Measurements from ENCODE around the gene JADE3. TPM values are rescaled to one million over a fixed set of nuclear protein-coding genes. Genes with fewer than 3 reads are reported as not detected.
A peak's percentile ranks its signal among the peaks of the same experiment; 100 is the strongest.

JADE3 gene
- total RNA-seq, 5 donors from 2014 or later (not counting 1 experiment from before 2014, with no cell fraction given): 0.21 to 1.3 (median 1.0) TPM

DNA sequence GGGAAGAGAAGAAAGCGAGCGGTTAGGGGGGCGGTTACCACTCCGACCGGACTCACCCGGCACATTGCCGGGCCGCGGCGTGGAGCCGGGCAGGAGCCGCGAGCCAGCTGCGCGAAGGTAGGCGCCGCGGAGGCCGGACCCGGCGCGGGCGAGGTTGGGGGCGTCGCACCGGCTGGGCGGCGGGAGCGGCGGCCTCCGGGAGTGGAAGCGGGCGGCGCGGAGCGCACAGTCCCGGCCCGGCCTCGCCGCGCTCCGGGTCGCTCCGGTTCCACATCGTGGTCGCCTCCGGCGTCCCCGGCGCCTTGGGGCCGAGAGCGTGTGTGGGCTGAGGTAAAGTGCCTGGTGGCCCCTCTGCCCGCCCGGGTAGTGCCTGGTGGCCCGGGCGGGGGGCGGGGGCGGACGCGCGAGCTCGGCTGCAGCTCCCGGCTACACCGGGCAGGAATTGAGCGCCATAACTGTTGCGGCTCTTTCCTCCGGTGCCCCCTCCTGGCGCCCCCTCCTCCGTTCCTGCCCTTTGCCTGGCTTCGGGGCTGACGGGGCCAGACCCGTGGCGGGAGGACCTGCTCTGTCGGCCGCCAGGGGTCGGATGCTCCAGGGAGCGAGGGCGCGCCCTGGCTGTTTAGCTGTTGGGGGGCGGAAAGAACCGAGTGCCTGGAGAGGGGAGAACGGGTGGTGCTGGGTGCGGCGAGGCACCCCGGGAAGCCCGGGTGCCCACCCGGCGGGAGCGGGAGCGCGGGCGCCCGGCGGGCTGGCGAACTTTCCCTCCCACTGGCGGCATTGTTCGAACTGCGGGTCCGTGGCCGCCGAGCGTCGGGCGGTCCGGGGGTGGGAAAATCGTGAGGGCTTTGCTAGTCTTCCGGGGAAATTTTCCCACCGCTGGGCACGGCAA is 626 bp downstream of the JADE3 start:
- H3K9me3 Mint-ChIP-seq: no peaks in the 10 kb centered on the region
- peak overlapping the region; percentile 45 to 80 for H3K4me3 ChIP-seq (ENCODE audit: control insufficient read depth in 1 of 2, extremely low read depth in 1 of 2, low read length in 1 of 2)
- WGBS (ENCODE audit: insufficient coverage): 0% methylated on average over 61 of the region's 109 CpGs
- no peaks in the 10 kb centered on the region for H3K9me3 ChIP-seq
- POLR2A ChIA-PET: no interaction called here
- H3K4me1 Mint-ChIP-seq: peaks cover 0 to 13% (median 7%) of the 10 kb centered on the region in 3 donors
- H3K4me1 ChIP-seq (ENCODE audit: control insufficient read depth in 1 of 2, extremely low read depth in 1 of 2, insufficient read depth in 2 of 2, low read length in 2 of 2): peaks cover 0 to 12% of the 10 kb centered on the region in 2 experiments
- H3K36me3 Mint-ChIP-seq: no peaks in the 10 kb centered on the region
- H3K27me3 Mint-ChIP-seq: peaks cover 27 to 32% of the 10 kb centered on the region in 2 donors
- CTCF ChIA-PET: no interaction called here
- no peak overlapping the region for H3K27ac Mint-ChIP-seq
- H3K4me3 Mint-ChIP-seq: peak overlapping the region; percentile 68 to 78 (median 75)
- peak; percentile 47 to 65 (median 55) for ATAC-seq (replicated peaks in 1 of 4)
- H3K27ac ChIP-seq (ENCODE audit: low read length): no peak overlapping the region
- DNase-seq: peak in 12 of 35 experiments; percentile 1 to 38 (median 18)
- H3K27me3 ChIP-seq (replicated peaks in 1 of 2; ENCODE audit: control insufficient read depth in 2 of 2, extremely low read depth in 1 of 2, insufficient read depth in 2 of 2, low read length in 1 of 2): peaks cover 0 to 17% of the 10 kb centered on the region in 2 experiments
- no peaks in the 10 kb centered on the region for H3K36me3 ChIP-seq (ENCODE audit: control insufficient read depth in 2 of 2, extremely low read depth in 1 of 2, insufficient read depth in 1 of 2, low read length in 1 of 2)

DNA sequence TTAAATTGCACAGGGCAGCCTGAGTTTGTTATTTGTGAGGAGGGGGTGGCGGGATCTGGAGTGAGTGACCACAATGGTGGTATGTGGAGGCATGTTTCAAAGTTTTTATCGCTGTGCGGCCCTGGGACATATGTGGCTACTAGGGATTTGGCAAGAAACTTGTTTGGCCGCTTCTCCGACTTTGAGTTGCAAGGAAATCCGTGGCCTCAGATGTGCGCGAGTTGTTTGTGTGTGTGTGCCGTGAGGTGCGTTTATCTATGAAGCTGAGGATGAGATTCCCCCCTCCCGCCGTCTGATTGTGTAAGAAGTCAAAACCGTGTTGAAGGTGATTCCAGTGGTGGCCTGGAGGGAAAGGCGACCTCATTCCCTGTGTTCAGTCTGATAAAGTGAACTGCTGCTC is 1.4 kb downstream of the JADE3 start:
- peak in 1 of 35 experiments; percentile 9 for DNase-seq
- H3K4me3 ChIP-seq (ENCODE audit: control insufficient read depth in 1 of 2, extremely low read depth in 1 of 2, low read length in 1 of 2): peak overlapping the region; percentile 45 to 80
- H3K27ac ChIP-seq (ENCODE audit: low read length): no peak overlapping the region
- Mint-ChIP-seq H3K27ac (no peak overlapping the region), H3K36me3 (no peaks in the 10 kb centered on the region), H3K9me3 (no peaks in the 10 kb centered on the region), H3K4me1 (peaks cover 0 to 13% (median 7%) of the 10 kb centered on the region in 3 donors), H3K27me3 (peaks cover 30 to 32% of the 10 kb centered on the region in 2 donors), H3K4me3 (peak overlapping the region; percentile 68 to 78 (median 75))
- no peaks in the 10 kb centered on the region for H3K36me3 ChIP-seq (ENCODE audit: control insufficient read depth in 2 of 2, extremely low read depth in 1 of 2, insufficient read depth in 1 of 2, low read length in 1 of 2)
- ChIA-PET POLR2A (no interaction called here), CTCF (no interaction called here)
- H3K4me1 ChIP-seq (ENCODE audit: control insufficient read depth in 1 of 2, extremely low read depth in 1 of 2, insufficient read depth in 2 of 2, low read length in 2 of 2): peaks cover 0 to 12% of the 10 kb centered on the region in 2 experiments
- H3K9me3 ChIP-seq: no peaks in the 10 kb centered on the region
- WGBS (ENCODE audit: insufficient coverage): 0% methylated on average over 2 of the region's 14 CpGs
- no peak for ATAC-seq (replicated peaks in 1 of 4)
- H3K27me3 ChIP-seq (replicated peaks in 1 of 2; ENCODE audit: control insufficient read depth in 2 of 2, extremely low read depth in 1 of 2, insufficient read depth in 2 of 2, low read length in 1 of 2): peaks cover 0 to 17% of the 10 kb centered on the region in 2 experiments

DNA sequence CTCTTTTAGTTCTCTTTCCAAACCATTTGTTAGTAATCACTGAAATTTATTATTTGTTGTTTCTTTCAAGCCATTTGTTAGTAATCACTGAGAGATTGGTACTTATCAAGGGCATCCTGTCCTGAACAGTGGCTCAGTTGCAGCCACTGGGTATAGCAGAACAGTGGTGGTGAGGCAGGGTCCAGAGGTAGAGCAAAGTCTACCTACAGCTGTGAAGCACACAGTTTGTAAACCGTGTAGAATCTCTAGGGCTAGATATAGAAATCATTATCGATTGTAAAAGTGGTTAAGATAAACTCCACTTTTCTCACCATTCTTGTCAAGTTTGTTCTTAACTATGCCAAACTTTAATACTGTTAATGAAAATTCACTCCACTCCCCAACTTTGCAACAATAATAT is 4.1 kb downstream of the JADE3 start:
- Histone ChIP-seq H3K36me3 (ENCODE audit: control insufficient read depth in 2 of 2, extremely low read depth in 1 of 2, insufficient read depth in 1 of 2, low read length in 1 of 2) (no peaks in the 10 kb centered on the region), H3K27ac (ENCODE audit: low read length) (no peak overlapping the region), H3K4me1 (ENCODE audit: control insufficient read depth in 1 of 2, extremely low read depth in 1 of 2, insufficient read depth in 2 of 2, low read length in 2 of 2) (peaks cover 0 to 12% of the 10 kb centered on the region in 2 experiments), H3K9me3 (no peaks in the 10 kb centered on the region), H3K27me3 (replicated peaks in 1 of 2; ENCODE audit: control insufficient read depth in 2 of 2, extremely low read depth in 1 of 2, insufficient read depth in 2 of 2, low read length in 1 of 2) (peaks cover 0 to 17% of the 10 kb centered on the region in 2 experiments), H3K4me3 (ENCODE audit: control insufficient read depth in 1 of 2, extremely low read depth in 1 of 2, low read length in 1 of 2) (no peak overlapping the region)
- no peak overlapping the region for H3K27ac Mint-ChIP-seq
- POLR2A ChIA-PET: interaction anchor here in 1 of 2 donors (0.6 kb wide), 1 partner anchor 66 kb away, joined by 4 read pairs; no protein-coding TSS in a partner anchor
- H3K4me3 Mint-ChIP-seq: no peak overlapping the region
- peaks cover 4 to 7% (median 5%) of the 10 kb centered on the region in 3 donors for H3K9me3 Mint-ChIP-seq
- no peak for ATAC-seq (replicated peaks in 1 of 4)
- peaks cover 5% of the 10 kb centered on the region for H3K36me3 Mint-ChIP-seq
- H3K4me1 Mint-ChIP-seq: peaks cover 0 to 13% (median 7%) of the 10 kb centered on the region in 3 donors
- H3K27me3 Mint-ChIP-seq: peaks cover 38 to 44% of the 10 kb centered on the region in 2 donors
- CTCF ChIA-PET: no interaction called here
- no peak for DNase-seq
- no CpG with 5 or more reads among the region's 2 CpGs for WGBS (ENCODE audit: insufficient coverage)

DNA sequence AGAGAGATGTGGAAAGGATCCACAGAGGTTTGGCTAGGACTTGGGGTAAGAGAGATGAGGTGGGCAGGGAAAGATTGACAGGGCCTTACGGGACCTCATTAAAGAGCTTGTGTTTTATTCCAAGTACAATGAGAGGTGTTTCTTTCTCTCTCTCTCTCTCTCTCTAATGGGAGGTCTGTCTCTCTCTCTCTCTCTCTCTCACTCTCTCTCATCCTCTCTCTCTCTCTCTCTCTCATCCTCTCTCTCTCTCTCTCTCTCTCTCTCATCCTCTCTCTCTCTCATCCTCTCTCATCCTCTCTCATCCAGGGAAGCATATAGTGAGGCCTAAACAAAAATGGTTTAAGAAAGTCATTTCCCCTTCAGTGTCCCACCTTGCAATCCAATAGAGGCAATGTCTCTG is 5.4 kb downstream of the JADE3 start:
- Histone ChIP-seq H3K4me1 (ENCODE audit: control insufficient read depth in 1 of 2, extremely low read depth in 1 of 2, insufficient read depth in 2 of 2, low read length in 2 of 2) (peaks cover 0 to 12% of the 10 kb centered on the region in 2 experiments), H3K4me3 (ENCODE audit: control insufficient read depth in 1 of 2, extremely low read depth in 1 of 2, low read length in 1 of 2) (no peak overlapping the region), H3K9me3 (no peaks in the 10 kb centered on the region), H3K27me3 (replicated peaks in 1 of 2; ENCODE audit: control insufficient read depth in 2 of 2, extremely low read depth in 1 of 2, insufficient read depth in 2 of 2, low read length in 1 of 2) (peaks cover 0 to 17% of the 10 kb centered on the region in 2 experiments), H3K36me3 (ENCODE audit: control insufficient read depth in 2 of 2, extremely low read depth in 1 of 2, insufficient read depth in 1 of 2, low read length in 1 of 2) (no peaks in the 10 kb centered on the region), H3K27ac (ENCODE audit: low read length) (no peak overlapping the region)
- CTCF ChIA-PET: interaction anchor here in 1 of 2 donors (0.6 kb wide), 1 partner anchor 285 kb away, joined by 5 read pairs; no protein-coding TSS in a partner anchor
- no peak overlapping the region for H3K4me3 Mint-ChIP-seq
- H3K27me3 Mint-ChIP-seq: peaks cover 43 to 44% of the 10 kb centered on the region in 2 donors
- WGBS (ENCODE audit: insufficient coverage): no CpG with 5 or more reads among the region's 1 CpG
- H3K27ac Mint-ChIP-seq: no peak overlapping the region
- DNase-seq (no peak), ATAC-seq (replicated peaks in 1 of 4) (no peak)
- POLR2A ChIA-PET: interaction anchor here in 1 of 2 donors (0.6 kb wide), 1 partner anchor 1153 kb away, joined by 3 read pairs; no protein-coding TSS in a partner anchor
- H3K36me3 Mint-ChIP-seq: peaks cover 5% of the 10 kb centered on the region
- H3K9me3 Mint-ChIP-seq: peaks cover 4 to 7% (median 5%) of the 10 kb centered on the region in 3 donors
- peaks cover 0 to 13% (median 7%) of the 10 kb centered on the region in 3 donors for H3K4me1 Mint-ChIP-seq

DNA sequence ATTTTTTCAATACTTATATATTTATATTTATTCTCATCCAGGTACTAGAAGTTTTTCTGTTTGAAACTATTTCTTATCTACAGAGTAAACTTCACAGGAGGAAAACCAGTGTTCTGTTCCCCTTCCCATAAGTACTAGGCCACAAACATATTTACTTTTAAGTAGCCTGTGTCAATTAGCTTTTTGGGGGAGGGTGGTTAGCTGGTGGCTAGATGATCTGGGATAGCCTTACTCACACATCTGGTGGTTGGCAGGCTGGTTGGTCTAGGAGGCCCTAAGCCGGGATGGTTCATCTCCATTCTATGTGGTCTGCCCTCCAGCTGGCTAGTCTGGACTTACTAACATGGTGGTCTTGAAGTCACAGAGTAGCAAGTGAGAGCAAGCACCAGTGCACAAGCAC is 6.2 kb downstream of the JADE3 start:
- no peak overlapping the region for H3K4me3 Mint-ChIP-seq
- H3K4me1 Mint-ChIP-seq: peaks cover 0 to 12% (median 6%) of the 10 kb centered on the region in 3 donors
- Histone ChIP-seq H3K27ac (ENCODE audit: low read length) (no peak overlapping the region), H3K4me1 (ENCODE audit: control insufficient read depth in 1 of 2, extremely low read depth in 1 of 2, insufficient read depth in 2 of 2, low read length in 2 of 2) (peaks cover 0 to 7% of the 10 kb centered on the region in 2 experiments), H3K9me3 (no peaks in the 10 kb centered on the region), H3K4me3 (ENCODE audit: control insufficient read depth in 1 of 2, extremely low read depth in 1 of 2, low read length in 1 of 2) (no peak overlapping the region), H3K27me3 (replicated peaks in 1 of 2; ENCODE audit: control insufficient read depth in 2 of 2, extremely low read depth in 1 of 2, insufficient read depth in 2 of 2, low read length in 1 of 2) (peaks cover 0 to 14% of the 10 kb centered on the region in 2 experiments), H3K36me3 (ENCODE audit: control insufficient read depth in 2 of 2, extremely low read depth in 1 of 2, insufficient read depth in 1 of 2, low read length in 1 of 2) (no peaks in the 10 kb centered on the region)
- ChIA-PET POLR2A (no interaction called here), CTCF (no interaction called here)
- ATAC-seq (replicated peaks in 1 of 4) (no peak), DNase-seq (no peak)
- WGBS (ENCODE audit: insufficient coverage): no CpG with 5 or more reads among the region's 1 CpG
- H3K36me3 Mint-ChIP-seq: peaks cover 5% of the 10 kb centered on the region
- peaks cover 44 to 46% of the 10 kb centered on the region in 2 donors for H3K27me3 Mint-ChIP-seq
- peaks cover 4 to 7% (median 5%) of the 10 kb centered on the region in 3 donors for H3K9me3 Mint-ChIP-seq
- no peak overlapping the region for H3K27ac Mint-ChIP-seq

DNA sequence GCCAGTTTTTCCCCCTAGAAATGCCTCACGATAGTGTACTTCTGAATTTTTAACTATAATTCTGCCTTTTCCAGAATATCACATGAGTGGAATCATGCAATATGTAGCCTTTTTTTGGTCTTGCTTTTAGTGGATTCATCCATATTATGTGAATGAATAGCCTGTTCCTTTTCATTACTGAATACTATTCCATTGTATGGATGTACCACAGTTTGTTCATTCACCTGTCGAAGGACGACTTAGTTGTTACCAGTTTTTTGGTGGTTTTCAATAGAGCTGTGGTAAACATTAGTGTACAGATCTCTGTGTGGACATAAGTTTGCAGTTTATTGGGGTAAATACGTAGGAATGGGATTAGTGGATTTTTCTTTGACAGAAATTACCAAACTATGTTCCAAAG is 8.0 kb downstream of the JADE3 start:
- no CpG with 5 or more reads among the region's 4 CpGs for WGBS (ENCODE audit: insufficient coverage)
- CTCF ChIA-PET: no interaction called here
- no peaks in the 10 kb centered on the region for H3K36me3 ChIP-seq (ENCODE audit: control insufficient read depth in 2 of 2, extremely low read depth in 1 of 2, insufficient read depth in 1 of 2, low read length in 1 of 2)

More for the DNA sequence above, 8.0 kb downstream of the JADE3 start:
- H3K9me3 ChIP-seq: no peaks in the 10 kb centered on the region
- H3K27me3 ChIP-seq (replicated peaks in 1 of 2; ENCODE audit: control insufficient read depth in 2 of 2, extremely low read depth in 1 of 2, insufficient read depth in 2 of 2, low read length in 1 of 2): peaks cover 0 to 2% of the 10 kb centered on the region in 2 experiments
- peaks cover 4 to 7% (median 5%) of the 10 kb centered on the region in 3 donors for H3K9me3 Mint-ChIP-seq
- no peaks in the 10 kb centered on the region for H3K4me1 Mint-ChIP-seq
- peaks cover 5% of the 10 kb centered on the region for H3K36me3 Mint-ChIP-seq
- H3K27me3 Mint-ChIP-seq: peaks cover 32 to 41% of the 10 kb centered on the region in 2 donors
- no peak overlapping the region for H3K4me3 ChIP-seq (ENCODE audit: control insufficient read depth in 1 of 2, extremely low read depth in 1 of 2, low read length in 1 of 2)
- H3K4me1 ChIP-seq (ENCODE audit: control insufficient read depth in 1 of 2, extremely low read depth in 1 of 2, insufficient read depth in 2 of 2, low read length in 2 of 2): no peaks in the 10 kb centered on the region
- DNase-seq (no peak), ATAC-seq (replicated peaks in 1 of 4) (no peak)
- H3K27ac Mint-ChIP-seq: no peak overlapping the region
- POLR2A ChIA-PET: no interaction called here
- H3K4me3 Mint-ChIP-seq: no peak overlapping the region
- H3K27ac ChIP-seq (ENCODE audit: low read length): no peak overlapping the region
